Activated CD4-positive, alpha-beta T cell treated with anti-CD3 and anti-CD28 coated beads, Interleukin-10, Interleukin-2, amounts not matched to agents 100 ng/mL and 50 ng/mL, durations not matched to agents 16 hours and 8 hours (primary cell): ENCODE results near the gene ANAPC5.
"Not testable (repeated sequence)": the region's sequence is repeated elsewhere in the genome, so short reads cannot be mapped to it uniquely, and the experiment has no call there.

Experiments used
- DNase-seq: peaks from one replicate; pipeline ENCODE4 v3.0.0-alpha.2; 2020

The ANAPC5 gene

DNA sequence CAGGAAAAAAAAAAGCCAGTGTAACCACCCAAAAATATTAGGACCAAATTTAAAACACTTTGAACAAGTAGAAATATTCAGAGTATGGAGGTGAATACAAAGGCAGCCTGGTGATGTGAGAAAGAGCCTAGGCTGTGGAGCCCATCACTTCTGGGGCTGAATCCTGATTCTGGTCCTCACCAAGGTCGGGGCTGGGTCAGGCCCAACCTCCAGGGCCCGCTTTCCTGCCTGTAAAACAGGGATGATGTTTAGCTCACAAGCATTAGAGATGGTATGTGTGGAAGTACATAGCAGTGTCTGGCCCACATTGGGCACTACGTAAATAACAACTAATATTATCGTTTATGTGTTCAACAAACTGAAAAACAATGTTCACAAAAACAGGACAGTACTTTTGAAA, 47.9 kb downstream of the ANAPC5 start:
- DNase-seq, result no peak

- no peak for DNase-seq
Observed at GRCh38 chr12:121301876-121302275, 50.3 kb downstream of the ANAPC5 start.

GRCh38 chr12:121300083-121300819, 52.0 kb downstream of the ANAPC5 start:
- DNase-seq, result no peak

DNA sequence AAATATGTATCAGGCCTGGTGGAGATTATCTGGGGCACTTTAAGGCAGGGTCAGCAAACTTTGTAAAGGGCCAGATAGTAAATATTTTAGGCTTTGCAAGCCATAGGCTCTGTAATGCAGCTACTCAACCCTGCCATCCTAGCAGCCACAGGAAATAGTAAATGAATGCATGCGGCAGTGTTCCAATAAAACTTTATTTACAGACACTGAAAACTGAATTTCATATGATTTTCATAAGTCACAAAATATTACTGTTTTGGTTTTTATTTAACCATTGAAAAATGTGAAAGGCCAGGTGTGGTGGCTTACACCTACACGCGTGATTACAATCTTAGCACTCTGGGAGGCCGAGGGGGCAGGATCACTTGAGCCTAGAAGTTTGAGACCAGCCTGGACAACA, 52.5 kb downstream of the ANAPC5 start:
- DNase-seq, result no peak

DNA sequence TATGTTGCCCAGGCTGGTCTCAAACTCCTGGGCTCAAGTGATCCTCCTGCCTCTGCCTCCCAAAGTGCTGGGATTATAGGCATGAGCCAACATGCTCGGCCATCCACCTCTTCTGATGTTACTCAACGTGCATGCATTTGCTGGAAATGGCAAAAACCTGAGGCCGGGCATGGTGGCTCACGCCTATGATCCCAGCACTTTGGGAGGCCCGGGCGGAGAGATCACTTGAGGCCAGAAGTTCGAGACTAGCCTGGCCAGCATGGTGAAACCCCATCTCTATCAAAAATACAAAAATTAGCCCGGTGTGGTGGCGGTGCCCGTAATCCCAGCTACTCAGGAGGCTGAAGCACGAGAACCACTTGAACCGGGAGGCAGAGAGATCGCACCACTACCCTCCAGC, 53.8 kb downstream of the ANAPC5 start:
- DNase-seq, result not testable (repeated sequence)

GRCh38 chr12:121297435-121297991, 54.7 kb downstream of the ANAPC5 start:
- peak; percentile 52 for DNase-seq

- DNase-seq, result peak; percentile 93
Observed at GRCh38 chr12:121296618-121297434, 55.4 kb downstream of the ANAPC5 start, which contains the start of gene CAMKK2. TSS of gene CAMKK2 (minus strand) at chr12:121296709. CDS start at chr12:121274526, 22,183 bp downstream.

- DNase-seq, result no peak
Observed at GRCh38 chr12:121295746-121296617, 56.2 kb downstream of the ANAPC5 start.

DNA sequence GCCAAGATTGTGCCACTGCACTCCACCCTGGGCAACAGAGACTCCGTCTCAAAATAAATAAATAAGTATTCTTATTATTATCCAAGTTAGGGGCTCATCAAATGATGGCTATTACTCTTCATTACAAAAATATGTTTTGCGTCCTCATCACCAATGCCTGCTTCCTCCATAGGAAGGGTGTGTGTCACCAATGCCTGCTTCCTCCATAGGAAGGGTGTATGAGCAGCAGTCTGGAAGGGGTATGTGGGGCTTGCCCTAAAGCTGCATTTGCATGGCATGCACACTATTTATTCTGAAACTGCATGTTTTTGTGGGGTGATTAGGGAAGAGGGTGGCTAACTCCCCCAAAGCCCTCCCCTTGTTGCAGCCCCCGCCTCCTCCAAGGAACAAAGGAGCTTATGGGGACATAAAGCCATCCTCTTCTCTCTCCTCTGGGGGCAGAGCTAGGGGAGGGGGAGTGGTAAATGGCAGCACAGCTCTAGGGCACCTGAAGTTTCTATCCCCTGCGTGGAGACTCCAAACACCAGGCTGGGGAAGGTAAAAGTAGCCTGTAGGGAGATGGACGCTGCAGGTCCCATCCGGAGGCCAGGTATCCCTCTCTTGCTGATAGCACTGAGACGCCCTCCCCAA, 57.0 kb downstream of the ANAPC5 start:
- peak; percentile 32 for DNase-seq

- no peak for DNase-seq
Observed at GRCh38 chr12:121294151-121294889, 57.9 kb downstream of the ANAPC5 start.

GRCh38 chr12:121293603-121294002, 58.6 kb downstream of the ANAPC5 start:
- no peak for DNase-seq

- DNase-seq, result no peak
Observed at GRCh38 chr12:121290410-121290809, 61.8 kb downstream of the ANAPC5 start.

DNA sequence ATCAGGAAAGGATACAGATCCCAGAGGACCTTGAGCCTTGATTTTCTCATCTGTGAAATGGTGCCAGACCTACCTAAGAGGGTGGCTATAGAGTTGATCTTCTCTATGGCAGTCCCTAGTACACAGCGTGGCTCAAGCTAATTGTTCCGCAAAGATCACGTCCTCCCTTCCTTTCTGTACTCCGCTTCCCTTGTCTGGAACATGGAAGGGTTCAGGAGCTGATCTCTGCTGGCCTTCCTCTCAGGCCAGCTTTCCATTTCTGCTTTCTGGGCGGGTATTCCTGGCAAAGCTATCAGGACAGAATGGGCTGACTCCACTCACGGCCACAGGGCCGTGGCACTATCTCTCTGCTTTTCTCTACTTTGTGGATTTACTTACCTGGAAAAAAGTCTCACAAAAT, 62.2 kb downstream of the ANAPC5 start:
- DNase-seq, result no peak

- DNase-seq, result no peak
Observed at GRCh38 chr12:121288986-121289385, 63.2 kb downstream of the ANAPC5 start.

DNA sequence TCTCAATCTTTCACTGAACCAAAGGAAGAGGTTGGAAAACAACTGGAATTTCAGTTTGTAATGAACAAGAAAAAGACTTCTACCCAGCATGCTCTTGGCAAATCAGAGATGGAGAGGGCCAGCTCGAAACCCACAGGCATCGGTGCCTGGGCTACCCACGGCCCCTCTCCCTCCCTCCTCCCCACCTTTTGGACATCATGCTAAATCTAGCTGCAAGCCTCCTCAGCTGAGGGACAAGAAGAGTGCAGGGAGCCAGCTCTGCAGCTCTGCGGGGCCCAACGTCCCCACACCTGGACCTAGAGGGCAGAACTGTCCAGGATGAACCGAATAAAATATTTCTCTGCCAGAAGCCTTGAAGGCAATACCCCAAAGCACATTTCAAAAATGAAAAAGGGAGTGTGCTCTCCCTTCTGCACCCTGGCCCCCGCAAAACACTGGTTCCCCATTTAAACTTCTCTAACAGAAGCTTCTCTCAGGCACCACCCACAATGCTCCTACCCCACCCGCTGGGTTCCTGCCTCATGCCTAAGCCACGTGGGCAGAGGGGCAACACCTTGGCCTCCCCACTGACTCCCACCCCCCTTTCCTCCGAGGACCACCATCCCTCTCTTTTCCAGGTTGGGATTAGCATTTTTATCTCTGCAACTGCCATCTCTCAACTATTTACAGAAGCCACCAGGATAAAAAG, 63.9 kb downstream of the ANAPC5 start:
- DNase-seq, result no peak

- DNase-seq, result no peak
Observed at GRCh38 chr12:121287267-121287954, 64.8 kb downstream of the ANAPC5 start.

- no peak for DNase-seq
Observed at GRCh38 chr12:121285856-121286255, 66.4 kb downstream of the ANAPC5 start.

- DNase-seq, result no peak
Observed at GRCh38 chr12:121284551-121285390, 67.4 kb downstream of the ANAPC5 start.

- DNase-seq, result no peak
Observed at GRCh38 chr12:121283841-121284240, 68.4 kb downstream of the ANAPC5 start.
